Measurements from ENCODE around the gene CTCF.

DNA sequence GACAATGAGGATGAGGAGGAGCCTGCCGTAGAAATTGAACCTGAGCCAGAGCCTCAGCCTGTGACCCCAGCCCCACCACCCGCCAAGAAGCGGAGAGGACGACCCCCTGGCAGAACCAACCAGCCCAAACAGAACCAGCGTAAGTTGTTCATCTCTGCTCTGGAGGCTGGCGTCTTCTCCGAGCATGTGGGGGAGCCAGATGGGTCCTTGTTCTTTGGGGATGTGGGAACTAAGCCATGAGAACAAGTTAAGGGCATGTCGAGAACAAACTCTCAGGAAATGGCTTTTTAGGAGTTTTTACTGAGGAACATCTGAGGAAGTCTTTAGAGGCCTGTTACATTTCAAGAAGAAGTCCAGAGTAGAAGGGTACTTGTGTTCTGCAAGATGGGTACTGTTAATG lies 74.4 kb downstream of the CTCF start:
- TF ChIP-seq FOXK2 (IDR thresholded peaks at IDR 0.05), result no peak
- no peak for TF ChIP-seq L3MBTL2 (conservative IDR thresholded peaks at IDR 0.05)
- TF ChIP-seq NFRKB (IDR thresholded peaks at IDR 0.05), result no peak
- TF ChIP-seq ELF4 (IDR thresholded peaks at IDR 0.05), result no peak
- TF ChIP-seq FOXA1 (IDR thresholded peaks at IDR 0.05), result no peak
- TF ChIP-seq SUZ12 (IDR thresholded peaks at IDR 0.05), result no peak
- no peak for TF ChIP-seq TARDBP (IDR thresholded peaks at IDR 0.05)
- TF ChIP-seq BHLHE40 (IDR thresholded peaks at IDR 0.05; ENCODE audit: borderline replicate concordance), result no peak
- TF ChIP-seq, protein P1, sequence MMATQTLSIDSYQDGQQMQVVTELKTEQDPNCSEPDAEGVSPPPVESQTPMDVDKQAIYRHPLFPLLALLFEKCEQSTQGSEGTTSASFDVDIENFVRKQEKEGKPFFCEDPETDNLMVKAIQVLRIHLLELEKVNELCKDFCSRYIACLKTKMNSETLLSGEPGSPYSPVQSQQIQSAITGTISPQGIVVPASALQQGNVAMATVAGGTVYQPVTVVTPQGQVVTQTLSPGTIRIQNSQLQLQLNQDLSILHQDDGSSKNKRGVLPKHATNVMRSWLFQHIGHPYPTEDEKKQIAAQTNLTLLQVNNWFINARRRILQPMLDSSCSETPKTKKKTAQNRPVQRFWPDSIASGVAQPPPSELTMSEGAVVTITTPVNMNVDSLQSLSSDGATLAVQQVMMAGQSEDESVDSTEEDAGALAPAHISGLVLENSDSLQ (IDR thresholded peaks at IDR 0.05), result no peak
- no peak for TF ChIP-seq FOXM1 (IDR thresholded peaks at IDR 0.05; ENCODE audit: borderline replicate concordance)
- TF ChIP-seq ZNF384 (IDR thresholded peaks at IDR 0.05), result no peak
